HEK293 (cell line): Measurements from ENCODE around the gene DAPK2.
A peak's percentile ranks its signal among the peaks of the same experiment; 100 is the strongest.

Experiments used
- CTCF ChIA-PET: fragments of 350-600 bp; formaldehyde crosslinking; extraction: SDS; loops from one replicate; lab custom pipeline; 2021; ENCODE audit warnings: antibody characterized with exemption; lab: Yijun Ruan, JAX
- POLR2A ChIA-PET: fragments of 300-600 bp; formaldehyde crosslinking; extraction: SDS; loops from one replicate; lab custom pipeline; 2020; ENCODE audit warnings: antibody characterized with exemption, inconsistent platforms; lab: Yijun Ruan, JAX
- H3K27ac ChIP-seq: fragments of 200-500 bp; sonication (Bioruptor generic); 2 replicates; pipeline ENCODE4 v1.5.1; 2014; ENCODE audit warnings: low read depth, low read length, control low read depth, inconsistent platforms; ENCODE audit errors: extremely low read depth
- H3K36me3 ChIP-seq, 2 experiments: fragments of 200-500 bp in 1 of 2; sonication (Bioruptor generic) in 1 of 2; 1 replicate in 1 of 2; 2 replicates in 1 of 2; pipeline ENCODE4 v1.5.1; 2014 to 2017; ENCODE audit warnings: inconsistent platforms in 2 of 2, low read length in 2 of 2; ENCODE audit not compliant: control insufficient read depth in 2 of 2, insufficient read depth in 1 of 2
- H3K4me1 ChIP-seq: fragments of 200-500 bp; sonication (Bioruptor generic); 2 replicates; pipeline ENCODE4 v1.5.1; 2014; ENCODE audit warnings: mild to moderate bottlenecking, low read length, inconsistent platforms; ENCODE audit not compliant: control insufficient read depth, insufficient read depth
- H3K4me3 ChIP-seq: 2 replicates; pipeline ENCODE4 v1.5.1; 2011; ENCODE audit warnings: low read depth, mild to moderate bottlenecking, control low read depth, low read length, moderate library complexity
- H3K9me3 ChIP-seq: fragments of 200-500 bp; sonication (Bioruptor generic); 2 replicates; pipeline ENCODE4 v1.5.1; 2014; ENCODE audit warnings: low read depth, low read length, inconsistent platforms; ENCODE audit not compliant: control insufficient read depth, insufficient read depth
- EGR2 ChIP-seq: fragments of 450-650 bp; formaldehyde crosslinking; IDR thresholded peaks from 2 replicates; pipeline ENCODE4 v1.5.1; 2016; ENCODE audit warnings: low read depth, missing biosample characterization, missing genetic modification characterization
- HOXA7 ChIP-seq: sonication (generic); formaldehyde crosslinking; IDR thresholded peaks from 2 replicates; pipeline ENCODE4 v1.8.1; 2022; ENCODE audit warnings: missing genetic modification reagents, borderline replicate concordance
- HOXD13 ChIP-seq: sonication (generic); formaldehyde crosslinking; IDR thresholded peaks from 2 replicates; pipeline ENCODE4 v1.8.0; 2022; ENCODE audit warnings: missing genetic modification reagents, borderline replicate concordance
- OSR2 ChIP-seq: fragments of 450-650 bp; formaldehyde crosslinking; IDR thresholded peaks from 2 replicates; pipeline ENCODE4 v1.5.1; 2016; ENCODE audit warnings: missing biosample characterization, missing genetic modification characterization
- ZNF133 ChIP-seq: fragments of 450-650 bp; formaldehyde crosslinking; IDR thresholded peaks from 2 replicates; pipeline ENCODE4 v1.5.1; 2016; ENCODE audit warnings: missing biosample characterization, missing genetic modification characterization
- ZNF184 ChIP-seq: fragments of 450-650 bp; IDR thresholded peaks from 2 replicates; pipeline ENCODE4 v1.5.1; 2018; ENCODE audit warnings: missing biosample characterization, mild to moderate bottlenecking, missing genetic modification characterization
- ZNF24 ChIP-seq: fragments of 450-650 bp; formaldehyde crosslinking; IDR thresholded peaks from 2 replicates; pipeline ENCODE4 v1.5.1; 2016; ENCODE audit warnings: missing biosample characterization, missing genetic modification characterization
- ZNF416 ChIP-seq: fragments of 450-650 bp; formaldehyde crosslinking; IDR thresholded peaks from 2 replicates; pipeline ENCODE4 v1.5.1; 2016; ENCODE audit warnings: missing biosample characterization, missing genetic modification characterization
- ZNF629 ChIP-seq: fragments of 450-650 bp; formaldehyde crosslinking; IDR thresholded peaks from 2 replicates; pipeline ENCODE4 v1.5.1; 2017; ENCODE audit warnings: missing biosample characterization, missing genetic modification characterization
- ZNF660 ChIP-seq: fragments of 450-650 bp; IDR thresholded peaks from 2 replicates; pipeline ENCODE4 v1.5.1; 2018; ENCODE audit warnings: missing biosample characterization, mild to moderate bottlenecking, missing genetic modification characterization
- ZNF792 ChIP-seq: fragments of 450-650 bp; formaldehyde crosslinking; IDR thresholded peaks from 2 replicates; pipeline ENCODE4 v1.5.1; 2016; ENCODE audit warnings: missing biosample characterization, missing genetic modification characterization
- ZNF837 ChIP-seq: fragments of 450-650 bp; formaldehyde crosslinking; IDR thresholded peaks from 2 replicates; pipeline ENCODE4 v1.5.1; 2016; ENCODE audit warnings: missing biosample characterization, missing genetic modification characterization
- TF ChIP-seq, protein P1 (sequence below): fragments of 450-650 bp; formaldehyde crosslinking; IDR thresholded peaks from 2 replicates; pipeline ENCODE4 v1.5.1; 2016; ENCODE audit warnings: missing biosample characterization, missing genetic modification characterization
- TF ChIP-seq, protein P2 (sequence below): fragments of 450-650 bp; formaldehyde crosslinking; IDR thresholded peaks from 2 replicates; pipeline ENCODE4 v1.5.1; 2016; ENCODE audit warnings: missing biosample characterization, missing genetic modification characterization
- TF ChIP-seq, protein P3 (sequence below): fragments of 450-650 bp; formaldehyde crosslinking; optimal IDR thresholded peaks from 2 replicates; pipeline ENCODE3; 2016; ENCODE audit warnings: missing biosample characterization, mild to moderate bottlenecking, missing genetic modification characterization
- TF ChIP-seq, protein P4 (sequence below): fragments of 450-650 bp; formaldehyde crosslinking; IDR thresholded peaks from 2 replicates; pipeline ENCODE4 v1.5.1; 2016; ENCODE audit warnings: missing biosample characterization, missing genetic modification characterization
- TF ChIP-seq, protein P5 (sequence below): fragments of 450-650 bp; formaldehyde crosslinking; IDR thresholded peaks from 2 replicates; pipeline ENCODE4 v1.5.1; 2016; ENCODE audit warnings: missing biosample characterization, missing genetic modification characterization
- TF ChIP-seq, protein P6 (sequence below): fragments of 450-650 bp; formaldehyde crosslinking; IDR thresholded peaks from 2 replicates; pipeline ENCODE4 v1.5.1; 2016; ENCODE audit warnings: missing biosample characterization, missing genetic modification characterization

The DAPK2 gene

DNA sequence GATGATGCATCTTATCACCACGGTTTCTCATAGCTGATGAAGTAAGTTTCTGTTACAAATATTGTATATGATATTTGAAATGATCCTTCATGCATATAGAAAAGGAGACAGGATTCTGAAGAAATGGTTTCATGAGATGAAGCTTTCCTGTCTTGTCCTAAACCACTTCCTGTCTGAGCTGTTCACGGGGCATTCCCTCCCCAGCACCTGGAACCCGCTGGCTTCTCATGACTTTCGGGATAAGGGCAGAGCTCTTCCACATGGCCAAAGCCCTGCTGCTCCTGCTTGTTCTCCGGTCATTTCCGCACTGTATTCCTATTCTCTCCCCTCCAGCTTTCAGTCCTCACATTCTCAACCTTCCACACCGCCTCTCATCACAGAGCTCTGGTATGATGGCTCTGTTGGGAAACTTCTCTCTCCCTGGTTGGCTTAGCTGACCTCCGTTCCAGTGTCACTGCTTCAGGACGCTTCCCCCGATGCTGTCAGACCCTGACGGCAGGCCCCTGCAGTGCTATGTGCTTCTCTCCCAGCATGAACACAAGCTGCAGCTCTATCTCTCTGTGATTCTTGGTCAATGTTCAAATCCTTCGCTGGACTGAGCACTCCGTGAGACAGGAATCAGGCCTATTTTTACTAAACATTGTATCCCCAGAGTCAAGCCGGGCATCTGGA, 125.6 kb downstream of the DAPK2 start:
- Histone ChIP-seq H3K27ac (no peak overlapping the region), H3K4me1 (peaks cover 7% of the 10 kb centered on the region), H3K9me3 (no peaks in the 10 kb centered on the region), H3K36me3 (no peaks in the 10 kb centered on the region), H3K4me3 (no peak overlapping the region)
- no peak for TF ChIP-seq ZNF660
- TF ChIP-seq, protein P1, sequence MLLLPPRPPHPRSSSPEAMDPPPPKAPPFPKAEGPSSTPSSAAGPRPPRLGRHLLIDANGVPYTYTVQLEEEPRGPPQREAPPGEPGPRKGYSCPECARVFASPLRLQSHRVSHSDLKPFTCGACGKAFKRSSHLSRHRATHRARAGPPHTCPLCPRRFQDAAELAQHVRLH = no peak
- no peak for TF ChIP-seq HOXD13 (CRISPR knock-in tag)
- TF ChIP-seq, protein P2, sequence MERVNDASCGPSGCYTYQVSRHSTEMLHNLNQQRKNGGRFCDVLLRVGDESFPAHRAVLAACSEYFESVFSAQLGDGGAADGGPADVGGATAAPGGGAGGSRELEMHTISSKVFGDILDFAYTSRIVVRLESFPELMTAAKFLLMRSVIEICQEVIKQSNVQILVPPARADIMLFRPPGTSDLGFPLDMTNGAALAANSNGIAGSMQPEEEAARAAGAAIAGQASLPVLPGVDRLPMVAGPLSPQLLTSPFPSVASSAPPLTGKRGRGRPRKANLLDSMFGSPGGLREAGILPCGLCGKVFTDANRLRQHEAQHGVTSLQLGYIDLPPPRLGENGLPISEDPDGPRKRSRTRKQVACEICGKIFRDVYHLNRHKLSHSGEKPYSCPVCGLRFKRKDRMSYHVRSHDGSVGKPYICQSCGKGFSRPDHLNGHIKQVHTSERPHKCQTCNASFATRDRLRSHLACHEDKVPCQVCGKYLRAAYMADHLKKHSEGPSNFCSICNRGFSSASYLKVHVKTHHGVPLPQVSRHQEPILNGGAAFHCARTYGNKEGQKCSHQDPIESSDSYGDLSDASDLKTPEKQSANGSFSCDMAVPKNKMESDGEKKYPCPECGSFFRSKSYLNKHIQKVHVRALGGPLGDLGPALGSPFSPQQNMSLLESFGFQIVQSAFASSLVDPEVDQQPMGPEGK = no peak
- TF ChIP-seq, protein P3, sequence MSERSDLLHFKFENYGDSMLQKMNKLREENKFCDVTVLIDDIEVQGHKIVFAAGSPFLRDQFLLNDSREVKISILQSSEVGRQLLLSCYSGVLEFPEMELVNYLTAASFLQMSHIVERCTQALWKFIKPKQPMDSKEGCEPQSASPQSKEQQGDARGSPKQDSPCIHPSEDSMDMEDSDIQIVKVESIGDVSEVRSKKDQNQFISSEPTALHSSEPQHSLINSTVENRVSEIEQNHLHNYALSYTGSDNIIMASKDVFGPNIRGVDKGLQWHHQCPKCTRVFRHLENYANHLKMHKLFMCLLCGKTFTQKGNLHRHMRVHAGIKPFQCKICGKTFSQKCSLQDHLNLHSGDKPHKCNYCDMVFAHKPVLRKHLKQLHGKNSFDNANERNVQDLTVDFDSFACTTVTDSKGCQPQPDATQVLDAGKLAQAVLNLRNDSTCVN (tag by site-specific recombination) = no peak
- TF ChIP-seq, protein P4, sequence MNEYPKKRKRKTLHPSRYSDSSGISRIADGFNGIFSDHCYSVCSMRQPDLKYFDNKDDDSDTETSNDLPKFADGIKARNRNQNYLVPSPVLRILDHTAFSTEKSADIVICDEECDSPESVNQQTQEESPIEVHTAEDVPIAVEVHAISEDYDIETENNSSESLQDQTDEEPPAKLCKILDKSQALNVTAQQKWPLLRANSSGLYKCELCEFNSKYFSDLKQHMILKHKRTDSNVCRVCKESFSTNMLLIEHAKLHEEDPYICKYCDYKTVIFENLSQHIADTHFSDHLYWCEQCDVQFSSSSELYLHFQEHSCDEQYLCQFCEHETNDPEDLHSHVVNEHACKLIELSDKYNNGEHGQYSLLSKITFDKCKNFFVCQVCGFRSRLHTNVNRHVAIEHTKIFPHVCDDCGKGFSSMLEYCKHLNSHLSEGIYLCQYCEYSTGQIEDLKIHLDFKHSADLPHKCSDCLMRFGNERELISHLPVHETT (tag by site-specific recombination) = no peak
- no peak for TF ChIP-seq HOXA7 (CRISPR knock-in tag)
- TF ChIP-seq ZNF184 (tag by site-specific recombination) = no peak
- TF ChIP-seq ZNF792 = no peak
- no peak for TF ChIP-seq ZNF133 (tag by site-specific recombination)
- TF ChIP-seq, protein P5, sequence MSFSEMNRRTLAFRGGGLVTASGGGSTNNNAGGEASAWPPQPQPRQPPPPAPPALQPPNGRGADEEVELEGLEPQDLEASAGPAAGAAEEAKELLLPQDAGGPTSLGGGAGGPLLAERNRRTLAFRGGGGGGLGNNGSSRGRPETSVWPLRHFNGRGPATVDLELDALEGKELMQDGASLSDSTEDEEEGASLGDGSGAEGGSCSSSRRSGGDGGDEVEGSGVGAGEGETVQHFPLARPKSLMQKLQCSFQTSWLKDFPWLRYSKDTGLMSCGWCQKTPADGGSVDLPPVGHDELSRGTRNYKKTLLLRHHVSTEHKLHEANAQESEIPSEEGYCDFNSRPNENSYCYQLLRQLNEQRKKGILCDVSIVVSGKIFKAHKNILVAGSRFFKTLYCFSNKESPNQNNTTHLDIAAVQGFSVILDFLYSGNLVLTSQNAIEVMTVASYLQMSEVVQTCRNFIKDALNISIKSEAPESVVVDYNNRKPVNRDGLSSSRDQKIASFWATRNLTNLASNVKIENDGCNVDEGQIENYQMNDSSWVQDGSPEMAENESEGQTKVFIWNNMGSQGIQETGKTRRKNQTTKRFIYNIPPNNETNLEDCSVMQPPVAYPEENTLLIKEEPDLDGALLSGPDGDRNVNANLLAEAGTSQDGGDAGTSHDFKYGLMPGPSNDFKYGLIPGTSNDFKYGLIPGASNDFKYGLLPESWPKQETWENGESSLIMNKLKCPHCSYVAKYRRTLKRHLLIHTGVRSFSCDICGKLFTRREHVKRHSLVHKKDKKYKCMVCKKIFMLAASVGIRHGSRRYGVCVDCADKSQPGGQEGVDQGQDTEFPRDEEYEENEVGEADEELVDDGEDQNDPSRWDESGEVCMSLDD = no peak
- CTCF ChIA-PET = interaction anchor here (0.5 to 1.5 kb wide), 2 partner anchors 25 to 80 kb away, joined by 3 to 5 read pairs; no protein-coding TSS in a partner anchor
- POLR2A ChIA-PET = no interaction called here

DNA sequence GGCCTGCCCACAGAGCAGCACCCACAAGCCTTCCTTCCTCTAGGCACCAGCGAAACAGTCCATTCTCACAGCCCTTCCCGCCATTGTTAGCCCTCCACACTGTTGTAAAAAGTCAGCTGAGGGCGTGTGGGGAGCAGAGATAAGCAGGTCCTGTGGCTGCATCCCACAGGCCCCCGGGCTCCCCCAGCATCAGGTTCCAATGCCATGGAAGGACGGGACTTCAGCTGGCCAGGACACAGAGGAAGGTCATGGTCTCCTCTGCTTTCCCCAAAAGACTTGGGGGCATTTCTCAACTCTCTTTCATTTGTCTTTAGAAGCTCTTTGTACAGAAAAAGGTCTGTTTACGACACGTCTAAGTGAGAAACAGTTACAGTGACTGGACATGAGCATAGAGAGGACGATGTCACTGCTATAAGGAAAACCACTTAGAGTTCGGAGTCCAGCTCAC, 127.4 kb downstream of the DAPK2 start:
- POLR2A ChIA-PET = no interaction called here
- Histone ChIP-seq H3K4me3 (no peak overlapping the region), H3K36me3 (no peaks in the 10 kb centered on the region), H3K4me1 (peaks cover 7% of the 10 kb centered on the region), H3K27ac (no peak overlapping the region), H3K9me3 (no peaks in the 10 kb centered on the region)
- TF ChIP-seq EGR2 (0 out of 2 replicates have a peak, but pooled peaks have one; percentile 36), ZNF837 (no peak)
- CTCF ChIA-PET = no interaction called here

DNA sequence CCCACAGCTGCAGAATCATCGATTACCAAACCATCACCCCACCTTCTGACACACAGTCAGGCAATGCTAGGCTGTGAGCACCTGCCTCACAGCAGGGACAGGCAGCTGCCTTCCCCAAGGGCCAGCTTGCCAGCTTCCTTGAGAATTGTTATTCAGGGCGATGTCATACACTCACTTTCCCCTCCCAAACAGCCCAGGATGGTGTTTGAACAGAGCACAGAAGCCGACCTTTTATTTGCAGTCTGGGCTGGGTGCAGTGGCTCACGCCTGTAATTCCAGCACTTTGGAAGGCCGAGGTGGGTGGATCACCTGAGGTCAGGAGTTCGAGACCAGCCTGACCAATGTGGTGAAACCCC, 128.0 kb downstream of the DAPK2 start:
- POLR2A ChIA-PET = interaction anchor here (0.6 kb wide), 1 partner anchor 9 kb away, joined by 3 read pairs; no protein-coding TSS in a partner anchor
- CTCF ChIA-PET = interaction anchor here (1.7 kb wide), 1 partner anchor 128 kb away, joined by 7 read pairs; the partner anchor contains the start of gene DAPK2
- Histone ChIP-seq H3K27ac (no peak overlapping the region), H3K4me3 (no peak overlapping the region), H3K9me3 (no peaks in the 10 kb centered on the region), H3K4me1 (peaks cover 7% of the 10 kb centered on the region), H3K36me3 (no peaks in the 10 kb centered on the region)
- no peak for TF ChIP-seq ZNF24 (tag by site-specific recombination)
- TF ChIP-seq, protein P6, sequence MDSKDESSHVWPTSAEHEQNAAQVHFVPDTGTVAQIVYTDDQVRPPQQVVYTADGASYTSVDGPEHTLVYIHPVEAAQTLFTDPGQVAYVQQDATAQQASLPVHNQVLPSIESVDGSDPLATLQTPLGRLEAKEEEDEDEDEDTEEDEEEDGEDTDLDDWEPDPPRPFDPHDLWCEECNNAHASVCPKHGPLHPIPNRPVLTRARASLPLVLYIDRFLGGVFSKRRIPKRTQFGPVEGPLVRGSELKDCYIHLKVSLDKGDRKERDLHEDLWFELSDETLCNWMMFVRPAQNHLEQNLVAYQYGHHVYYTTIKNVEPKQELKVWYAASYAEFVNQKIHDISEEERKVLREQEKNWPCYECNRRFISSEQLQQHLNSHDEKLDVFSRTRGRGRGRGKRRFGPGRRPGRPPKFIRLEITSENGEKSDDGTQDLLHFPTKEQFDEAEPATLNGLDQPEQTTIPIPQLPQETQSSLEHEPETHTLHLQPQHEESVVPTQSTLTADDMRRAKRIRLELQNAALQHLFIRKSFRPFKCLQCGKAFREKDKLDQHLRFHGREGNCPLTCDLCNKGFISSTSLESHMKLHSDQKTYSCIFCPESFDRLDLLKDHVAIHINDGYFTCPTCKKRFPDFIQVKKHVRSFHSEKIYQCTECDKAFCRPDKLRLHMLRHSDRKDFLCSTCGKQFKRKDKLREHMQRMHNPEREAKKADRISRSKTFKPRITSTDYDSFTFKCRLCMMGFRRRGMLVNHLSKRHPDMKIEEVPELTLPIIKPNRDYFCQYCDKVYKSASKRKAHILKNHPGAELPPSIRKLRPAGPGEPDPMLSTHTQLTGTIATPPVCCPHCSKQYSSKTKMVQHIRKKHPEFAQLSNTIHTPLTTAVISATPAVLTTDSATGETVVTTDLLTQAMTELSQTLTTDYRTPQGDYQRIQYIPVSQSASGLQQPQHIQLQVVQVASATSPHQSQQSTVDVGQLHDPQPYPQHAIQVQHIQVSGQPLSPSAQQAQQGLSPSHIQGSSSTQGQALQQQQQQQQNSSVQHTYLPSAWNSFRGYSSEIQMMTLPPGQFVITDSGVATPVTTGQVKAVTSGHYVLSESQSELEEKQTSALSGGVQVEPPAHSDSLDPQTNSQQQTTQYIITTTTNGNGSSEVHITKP (tag by site-specific recombination) = 0 out of 2 replicates have a peak, but pooled peaks have one; percentile 36
- TF ChIP-seq ZNF416 (tag by site-specific recombination) = no peak
- TF ChIP-seq OSR2 = peak; percentile 78
- 0 out of 2 replicates have a peak, but pooled peaks have one; percentile 11 for TF ChIP-seq ZNF629 (tag by site-specific recombination)
